ENCODE measurements around the gene ARL3. TPM values are rescaled to one million over a fixed set of nuclear protein-coding genes. Genes with fewer than 3 reads are reported as not detected.

Gene ARL3
- total RNA-seq, 1 experiment from 2014 or later = 13.3 TPM

DNA sequence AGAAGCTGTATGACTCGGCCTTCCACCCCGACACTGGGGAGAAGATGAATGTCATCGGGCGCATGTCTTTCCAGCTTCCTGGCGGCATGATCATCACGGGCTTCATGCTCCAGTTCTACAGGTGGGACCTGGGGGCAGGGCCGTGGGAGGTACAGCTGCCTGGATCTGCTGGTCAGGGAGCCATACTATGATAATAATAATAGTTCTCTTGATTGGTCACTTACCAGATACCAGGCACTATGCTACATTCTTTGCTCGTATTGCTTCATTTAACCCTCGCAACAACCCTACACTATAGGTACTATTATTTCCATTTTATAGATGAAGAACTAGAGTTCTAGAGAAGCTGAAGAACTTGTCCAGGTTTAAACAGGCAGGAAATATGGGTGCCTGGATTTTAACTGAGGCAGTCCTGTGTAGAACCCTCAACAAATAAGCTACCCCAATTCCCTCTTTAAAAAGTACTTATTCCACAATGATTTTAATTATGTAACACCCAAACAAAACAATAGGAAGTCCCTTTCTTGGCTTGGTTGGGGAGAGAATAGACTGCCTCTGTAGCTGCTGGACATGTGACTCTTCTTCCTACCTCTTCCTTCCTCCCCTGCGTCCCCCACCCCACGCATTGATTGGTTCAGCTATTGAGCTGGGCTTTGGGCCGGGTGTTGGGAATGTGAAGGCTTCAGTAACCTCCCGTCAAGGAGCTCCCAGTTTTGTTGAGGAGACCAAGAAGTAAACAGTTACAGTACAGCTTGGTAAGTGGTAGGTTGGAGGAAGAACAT is 13.0 kb upstream of the ARL3 start:
- H3K27ac ChIP-seq (ENCODE audit: low read depth, low read length) = no peak overlapping the region

More for the DNA sequence above, 13.0 kb upstream of the ARL3 start:
- Histone ChIP-seq H3K79me2 (ENCODE audit: insufficient read depth, low read length) (0 out of 2 replicates have a peak, but pooled peaks cover 7% of the 10 kb centered on the region), H3K4me1 (ENCODE audit: control insufficient read depth in 1 of 2, insufficient read depth in 2 of 2, low read length in 2 of 2) (no peaks in the 10 kb centered on the region), H4K20me1 (ENCODE audit: insufficient read depth) (no peaks in the 10 kb centered on the region), H3K9ac (ENCODE audit: low read length) (no peak overlapping the region), H3K36me3 (ENCODE audit: control insufficient read depth in 1 of 2, insufficient read depth in 2 of 2, low read length in 2 of 2) (peaks cover 22% of the 10 kb centered on the region in 2 experiments; a peak in 2 of 4 replicates), H3K9me2 (ENCODE audit: insufficient read depth) (no peaks in the 10 kb centered on the region), H3K4me3 (replicated peaks in 1 of 2; ENCODE audit: low read depth in 1 of 2, low read length in 2 of 2) (no peak overlapping the region), H2AFZ (ENCODE audit: low read depth, low read length, poor library complexity, severe bottlenecking) (no peak overlapping the region), H3K4me2 (ENCODE audit: low read length) (no peak overlapping the region), H3K9me3 (ENCODE audit: control insufficient read depth in 1 of 2, insufficient read depth in 1 of 2, low read depth in 1 of 2, low read length in 2 of 2) (no peaks in the 10 kb centered on the region), H3K27me3 (ENCODE audit: insufficient read depth, low read length) (no peaks in the 10 kb centered on the region)
- RAD21 ChIA-PET (ENCODE audit: low non-redundant PET in 1 of 2, low total read pairs in 2 of 2, uncharacterized antibody in 2 of 2, unreplicated experiment in 2 of 2) = no interaction called here
- BruUV-seq (replicated peaks) = no TSS peak
- intact Hi-C loops (cut with micrococcal nuclease) = loop anchor here (5.0 kb wide), 3 partner anchors 190 to 605 kb away; partner anchors contain the start of gene CNNM2
- DNase-seq (ENCODE audit: low read depth, low spot score) (no peak), ATAC-seq (no peak)
- CTCF ChIA-PET = interaction anchor here (1.5 to 1.6 kb wide), 2 partner anchors 13 to 174 kb away, joined by 6 to 8 read pairs; partner anchors contain the start of genes ARL3 and SFXN2
- POLR2A ChIA-PET = no interaction called here
- TF ChIP-seq EGR1 (IDR thresholded peaks at IDR 0.05; ENCODE audit: low read depth) (no peak), YY1 (IDR thresholded peaks at IDR 0.05; ENCODE audit: extremely low read depth, insufficient replicate concordance, low read depth, low read length) (no peak), EZH2phosphoT487 (IDR thresholded peaks at IDR 0.05; ENCODE audit: borderline replicate concordance) (no peak), FOSL1 (IDR thresholded peaks at IDR 0.05; ENCODE audit: low read depth) (no peak), SIN3A (IDR thresholded peaks at IDR 0.05; ENCODE audit: low read depth) (no peak), ZNF274 (IDR thresholded peaks at IDR 0.05; ENCODE audit: low read depth, low read length) (no peak), SRF (IDR thresholded peaks at IDR 0.05; ENCODE audit: low read depth) (no peak), CBX3 (IDR thresholded peaks at IDR 0.05; ENCODE audit: low read depth) (no peak), POLR2A (IDR thresholded peaks at IDR 0.05; ENCODE audit: borderline replicate concordance, extremely low read depth, insufficient read depth, insufficient read length) (no peak), RAD21 (IDR thresholded peaks at IDR 0.05; ENCODE audit: low read depth) (no peak), SP1 (IDR thresholded peaks at IDR 0.05; ENCODE audit: low read depth) (no peak), EZH2 (IDR thresholded peaks at IDR 0.05) (no peak), CEBPB (IDR thresholded peaks at IDR 0.05; ENCODE audit: low read depth) (no peak)
- TF ChIP-seq, protein P1, sequence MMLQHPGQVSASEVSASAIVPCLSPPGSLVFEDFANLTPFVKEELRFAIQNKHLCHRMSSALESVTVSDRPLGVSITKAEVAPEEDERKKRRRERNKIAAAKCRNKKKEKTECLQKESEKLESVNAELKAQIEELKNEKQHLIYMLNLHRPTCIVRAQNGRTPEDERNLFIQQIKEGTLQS (IDR thresholded peaks at IDR 0.05) = no peak
- TF ChIP-seq, protein P2, sequence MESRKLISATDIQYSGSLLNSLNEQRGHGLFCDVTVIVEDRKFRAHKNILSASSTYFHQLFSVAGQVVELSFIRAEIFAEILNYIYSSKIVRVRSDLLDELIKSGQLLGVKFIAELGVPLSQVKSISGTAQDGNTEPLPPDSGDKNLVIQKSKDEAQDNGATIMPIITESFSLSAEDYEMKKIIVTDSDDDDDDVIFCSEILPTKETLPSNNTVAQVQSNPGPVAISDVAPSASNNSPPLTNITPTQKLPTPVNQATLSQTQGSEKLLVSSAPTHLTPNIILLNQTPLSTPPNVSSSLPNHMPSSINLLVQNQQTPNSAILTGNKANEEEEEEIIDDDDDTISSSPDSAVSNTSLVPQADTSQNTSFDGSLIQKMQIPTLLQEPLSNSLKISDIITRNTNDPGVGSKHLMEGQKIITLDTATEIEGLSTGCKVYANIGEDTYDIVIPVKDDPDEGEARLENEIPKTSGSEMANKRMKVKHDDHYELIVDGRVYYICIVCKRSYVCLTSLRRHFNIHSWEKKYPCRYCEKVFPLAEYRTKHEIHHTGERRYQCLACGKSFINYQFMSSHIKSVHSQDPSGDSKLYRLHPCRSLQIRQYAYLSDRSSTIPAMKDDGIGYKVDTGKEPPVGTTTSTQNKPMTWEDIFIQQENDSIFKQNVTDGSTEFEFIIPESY (IDR thresholded peaks at IDR 0.05; ENCODE audit: extremely low read depth, insufficient replicate concordance, low read length) = no peak
- TF ChIP-seq, protein P3, sequence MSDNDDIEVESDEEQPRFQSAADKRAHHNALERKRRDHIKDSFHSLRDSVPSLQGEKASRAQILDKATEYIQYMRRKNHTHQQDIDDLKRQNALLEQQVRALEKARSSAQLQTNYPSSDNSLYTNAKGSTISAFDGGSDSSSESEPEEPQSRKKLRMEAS (IDR thresholded peaks at IDR 0.05) = no peak

Data from HCT116 (cell line).